Measurements from ENCODE around the gene KLHL20. TPM values are rescaled to one million over a fixed set of nuclear protein-coding genes. Genes with fewer than 3 reads are reported as not detected.

KLHL20 gene
- total and polyA plus RNA-seq, 2 of the 13 experiments (the other 11 are each of a cell fraction or from before 2014, with no cell fraction given), result 7.4 to 14.3 TPM

DNA sequence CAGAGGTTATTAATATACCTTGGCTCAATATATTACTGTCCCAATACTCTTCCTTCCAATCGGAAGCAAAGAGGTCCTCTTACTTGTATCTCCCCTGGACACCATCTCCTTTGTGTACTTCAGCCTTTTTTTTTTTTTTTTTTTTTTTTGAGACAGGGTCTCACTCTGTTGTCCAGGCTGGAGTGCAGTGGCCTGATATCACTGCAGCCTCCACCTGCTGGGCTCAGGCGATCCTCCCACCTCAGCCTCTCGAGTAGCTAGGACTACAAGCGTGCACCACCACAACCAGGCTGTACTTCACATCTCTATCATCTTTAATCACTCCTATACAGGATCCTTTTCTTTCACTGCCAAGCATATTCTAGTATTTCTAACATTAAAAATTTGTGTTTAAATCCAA, 106.9 kb downstream of the KLHL20 start:
- WGBS (ENCODE audit: low lambda C conversion rate), result 98% methylated on average over 4 of the region's 4 CpGs
- Histone ChIP-seq H2AFZ (ENCODE audit: low read length) (no peak overlapping the region), H3K9ac (ENCODE audit: insufficient read depth, low read depth, low read length) (no peak overlapping the region), H3K27ac (ENCODE audit: extremely low read length, insufficient read depth, low read length) (no peak overlapping the region), H3K4me2 (ENCODE audit: low read depth, low read length) (no peak overlapping the region), H3K4me1 (ENCODE audit: insufficient read depth, low read length) (peaks cover 35% of the 10 kb centered on the region), H3K4me3 (replicated peaks in 1 of 3; ENCODE audit: insufficient read depth in 1 of 3, low read depth in 2 of 3, low read length in 3 of 3) (no peak overlapping the region), H4K20me1 (ENCODE audit: insufficient read depth, low read length) (no peaks in the 10 kb centered on the region), H3K79me2 (ENCODE audit: insufficient read depth, low read length) (peaks cover 47% of the 10 kb centered on the region), H3K36me3 (replicated peaks in 1 of 2; ENCODE audit: control insufficient read depth in 1 of 2, insufficient read depth in 2 of 2, low read length in 2 of 2) (no peaks in the 10 kb centered on the region; a peak in 1 of 5 replicates), H3K27me3 (ENCODE audit: control insufficient read depth in 1 of 2, insufficient read depth in 2 of 2, low read length in 2 of 2) (no peaks in the 10 kb centered on the region; a peak in 1 of 5 replicates), H3K9me3 (ENCODE audit: low read length) (no peaks in the 10 kb centered on the region)
- FAIRE-seq, result no peak
- in situ Hi-C loops (cut with HindIII; ENCODE audit: extremely low pct_ligation_motif_present, low pct_unique_long_range_greater_than_20kb) (loop anchor here (5.0 to 10.0 kb wide), 2 partner anchors 107 to 399 kb away; partner anchors contain the start of gene KLHL20), intact Hi-C loops (cut with micrococcal nuclease; ENCODE audit: unreplicated experiment) (loop anchor here (10.0 kb wide), 1 partner anchor 1077 kb away; no protein-coding TSS in a partner anchor)
- TF ChIP-seq, protein P1, sequence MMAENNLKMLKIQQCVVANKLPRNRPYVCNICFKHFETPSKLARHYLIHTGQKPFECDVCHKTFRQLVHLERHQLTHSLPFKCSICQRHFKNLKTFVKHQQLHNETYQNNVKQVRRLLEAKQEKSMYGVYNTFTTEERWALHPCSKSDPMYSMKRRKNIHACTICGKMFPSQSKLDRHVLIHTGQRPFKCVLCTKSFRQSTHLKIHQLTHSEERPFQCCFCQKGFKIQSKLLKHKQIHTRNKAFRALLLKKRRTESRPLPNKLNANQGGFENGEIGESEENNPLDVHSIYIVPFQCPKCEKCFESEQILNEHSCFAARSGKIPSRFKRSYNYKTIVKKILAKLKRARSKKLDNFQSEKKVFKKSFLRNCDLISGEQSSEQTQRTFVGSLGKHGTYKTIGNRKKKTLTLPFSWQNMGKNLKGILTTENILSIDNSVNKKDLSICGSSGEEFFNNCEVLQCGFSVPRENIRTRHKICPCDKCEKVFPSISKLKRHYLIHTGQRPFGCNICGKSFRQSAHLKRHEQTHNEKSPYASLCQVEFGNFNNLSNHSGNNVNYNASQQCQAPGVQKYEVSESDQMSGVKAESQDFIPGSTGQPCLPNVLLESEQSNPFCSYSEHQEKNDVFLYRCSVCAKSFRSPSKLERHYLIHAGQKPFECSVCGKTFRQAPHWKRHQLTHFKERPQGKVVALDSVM (CRISPR knock-in tag; IDR thresholded peaks at IDR 0.05), result peak; percentile 56
- TF ChIP-seq ZNF136 (CRISPR knock-in tag; IDR thresholded peaks at IDR 0.05; ENCODE audit: low read depth) (no peak), ZNF34 (CRISPR knock-in tag; IDR thresholded peaks at IDR 0.05; ENCODE audit: borderline replicate concordance) (no peak), U2AF1 (optimal IDR thresholded peaks at IDR 0.05; ENCODE audit: low read depth, low read length) (no peak), ZNF121 (CRISPR knock-in tag; IDR thresholded peaks at IDR 0.05) (0 out of 2 replicates have a peak, but pooled peaks have one; percentile 24)
- ChIA-PET CTCF (ENCODE audit: low intra/inter-chr PET ratio, low total read pairs) (no interaction called here), POLR2A (no interaction called here)
- ATAC-seq, result no peak
- no peak for DNase-seq (ENCODE audit: low spot score)
- no TSS peak for BruUV-seq (replicated peaks)

Measured in HepG2 (cell line).